GM19043 (cell line): Measurements from ENCODE around the gene RNLS.

Experiments
- ATAC-seq: cut with Tn5 transposase; IDR thresholded peaks from one replicate; pipeline ENCODE4 v1.9.1; 2021; ENCODE audit warnings: low read depth; ENCODE audit not compliant: unreplicated experiment

Gene RNLS

DNA sequence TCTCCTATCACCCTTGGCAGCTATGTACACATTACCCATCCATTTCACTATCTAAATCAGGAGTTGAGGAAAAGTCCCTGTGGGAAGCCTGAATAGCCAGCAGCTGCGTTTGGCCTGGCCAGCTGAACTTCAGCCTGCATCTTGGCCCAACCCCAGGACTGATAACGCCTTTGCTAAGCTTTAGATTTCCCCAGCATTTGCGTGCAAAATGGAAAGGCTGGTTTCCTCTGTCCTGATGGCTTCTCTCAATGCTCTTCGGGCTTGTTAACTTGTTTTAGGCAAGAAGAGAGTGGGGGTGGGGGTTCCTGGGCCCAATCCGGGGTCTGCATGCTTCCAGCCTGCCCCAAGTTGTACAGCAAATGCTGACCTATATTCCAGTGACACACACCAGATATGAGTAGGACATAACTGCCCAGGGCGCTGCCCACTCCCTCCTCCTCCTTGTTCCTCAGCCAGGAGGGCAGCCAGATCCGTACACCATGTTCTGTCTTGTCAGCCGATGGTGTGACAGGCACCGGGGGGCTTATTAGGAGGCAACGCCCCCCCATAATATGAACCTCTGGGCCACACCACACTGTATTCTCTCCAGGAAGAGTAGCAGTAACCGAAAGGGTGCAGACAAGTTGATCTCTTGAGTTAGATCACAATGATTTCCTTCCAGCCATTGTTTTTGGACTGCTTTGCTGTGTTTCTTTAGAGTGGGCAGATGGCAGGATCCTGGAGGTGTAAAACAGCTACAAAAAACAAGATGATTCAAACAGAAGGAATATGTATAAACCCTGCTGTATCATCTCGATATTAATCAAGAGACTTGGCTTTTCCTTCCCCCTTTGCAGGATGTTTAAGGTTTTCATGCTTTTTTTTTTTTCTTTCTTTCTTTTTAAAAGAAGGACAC is 339.0 kb downstream of the RNLS start:
- ATAC-seq, result no peak

DNA sequence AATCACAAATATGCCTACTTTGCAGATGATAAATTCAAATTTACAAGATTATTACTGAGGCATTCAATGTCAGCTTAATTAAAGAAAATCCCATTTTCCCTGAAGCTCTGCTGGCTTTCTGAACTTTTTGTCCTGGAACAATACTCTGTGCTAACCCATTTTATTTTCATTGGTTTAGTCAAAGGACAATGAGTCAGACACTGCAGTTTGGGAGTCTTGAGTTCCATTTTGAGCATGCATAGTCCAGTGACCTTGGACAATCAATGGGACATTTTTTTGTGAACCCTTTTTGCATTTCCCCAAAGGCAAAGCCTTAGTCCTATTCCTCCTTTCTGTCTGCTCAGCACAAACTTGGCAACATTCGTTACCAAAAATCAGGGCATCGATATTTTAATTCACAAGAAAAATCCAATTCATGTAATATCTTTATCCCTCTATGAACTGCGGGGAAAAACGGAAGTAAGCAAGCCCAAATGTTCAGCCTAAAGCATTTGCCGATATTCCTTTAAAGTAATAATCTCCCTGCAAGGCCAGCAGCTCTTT is 339.8 kb downstream of the RNLS start:
- no peak for ATAC-seq

DNA sequence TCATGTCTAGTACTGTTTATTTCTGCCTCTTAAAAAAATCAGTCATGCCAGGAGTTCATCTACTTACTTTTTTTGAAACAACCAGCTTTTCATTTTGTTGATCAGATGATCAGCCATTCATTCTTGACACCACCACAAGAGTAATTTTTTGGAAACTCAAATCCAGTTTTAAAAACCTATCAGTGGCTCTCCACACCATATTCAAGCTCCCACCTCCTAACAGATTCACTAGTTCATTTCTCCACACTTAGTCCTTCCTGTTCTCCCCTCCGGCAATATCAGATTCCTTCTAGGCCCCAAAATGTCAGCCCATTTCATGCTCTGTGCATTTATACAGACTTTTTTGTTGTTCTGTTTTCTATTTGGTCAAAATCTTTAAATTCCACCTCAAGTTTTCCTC is 341.6 kb downstream of the RNLS start:
- ATAC-seq, result no peak

DNA sequence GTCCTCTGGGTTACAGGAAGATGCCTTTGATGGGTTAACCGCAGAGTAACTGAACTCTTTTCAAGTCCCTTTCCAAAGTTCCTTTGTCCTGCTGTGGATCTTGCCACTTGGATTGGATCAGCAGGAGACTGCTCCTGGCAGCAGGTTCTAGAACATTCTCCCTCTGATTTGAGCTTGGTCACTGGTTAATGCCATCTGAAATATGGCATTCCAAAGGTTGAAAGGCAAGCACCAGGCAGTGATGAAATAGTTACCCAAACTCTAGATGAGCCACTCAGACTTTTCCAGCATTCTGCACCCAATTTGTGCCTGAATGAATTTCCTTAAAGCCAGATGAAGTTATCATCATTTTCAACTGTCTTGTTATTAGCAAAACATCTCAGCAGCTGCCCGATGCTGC is 343.9 kb downstream of the RNLS start:
- no peak for ATAC-seq

DNA sequence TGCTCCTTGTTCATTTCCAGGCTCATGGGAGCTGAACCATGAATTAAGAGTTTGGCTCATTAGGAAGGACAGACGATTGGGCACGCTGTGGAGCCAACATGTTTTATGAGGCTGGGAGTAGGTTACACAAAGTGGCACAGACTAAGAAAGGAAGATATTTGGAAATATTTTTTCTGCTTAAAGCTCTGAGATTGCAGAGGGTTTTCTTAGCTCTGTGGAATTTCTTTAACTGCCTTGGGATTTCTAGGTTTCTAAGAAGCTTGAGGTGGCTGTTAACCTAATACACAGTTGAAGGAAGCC is 344.6 kb downstream of the RNLS start:
- ATAC-seq, result no peak

DNA sequence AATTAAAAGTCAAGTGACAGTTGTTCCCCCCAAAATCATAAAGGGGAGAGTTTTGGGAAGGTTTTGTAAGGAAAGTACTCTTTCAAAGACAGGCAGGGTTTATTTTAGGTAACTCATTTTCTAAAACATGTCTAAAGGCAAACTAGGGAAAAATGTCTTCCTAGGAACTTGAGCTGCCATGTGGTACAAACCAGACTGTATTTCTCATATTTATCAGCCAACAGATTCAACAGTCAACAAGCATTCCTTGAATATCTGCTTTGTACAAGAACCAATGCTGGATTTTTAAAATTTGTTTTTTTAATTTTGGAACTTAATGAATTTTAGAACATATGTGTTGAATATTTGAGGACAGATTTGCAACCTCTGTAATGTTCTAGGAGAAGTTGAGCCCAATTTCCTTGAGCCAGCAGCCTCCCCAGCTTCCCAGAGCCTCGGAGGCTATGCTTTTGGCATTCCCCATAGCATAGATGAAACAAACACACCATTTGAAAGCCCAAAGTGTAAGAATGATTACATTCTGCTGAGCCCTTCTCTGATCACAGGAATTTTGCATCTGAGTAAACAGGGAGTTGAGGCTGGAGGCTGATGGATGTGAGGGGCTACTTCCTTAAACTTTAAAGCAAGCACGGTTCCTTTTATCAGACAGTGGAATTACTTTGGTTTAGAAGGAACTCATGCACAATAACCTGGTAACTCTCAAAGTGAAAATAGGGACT is 345.1 kb downstream of the RNLS start:
- no peak for ATAC-seq

DNA sequence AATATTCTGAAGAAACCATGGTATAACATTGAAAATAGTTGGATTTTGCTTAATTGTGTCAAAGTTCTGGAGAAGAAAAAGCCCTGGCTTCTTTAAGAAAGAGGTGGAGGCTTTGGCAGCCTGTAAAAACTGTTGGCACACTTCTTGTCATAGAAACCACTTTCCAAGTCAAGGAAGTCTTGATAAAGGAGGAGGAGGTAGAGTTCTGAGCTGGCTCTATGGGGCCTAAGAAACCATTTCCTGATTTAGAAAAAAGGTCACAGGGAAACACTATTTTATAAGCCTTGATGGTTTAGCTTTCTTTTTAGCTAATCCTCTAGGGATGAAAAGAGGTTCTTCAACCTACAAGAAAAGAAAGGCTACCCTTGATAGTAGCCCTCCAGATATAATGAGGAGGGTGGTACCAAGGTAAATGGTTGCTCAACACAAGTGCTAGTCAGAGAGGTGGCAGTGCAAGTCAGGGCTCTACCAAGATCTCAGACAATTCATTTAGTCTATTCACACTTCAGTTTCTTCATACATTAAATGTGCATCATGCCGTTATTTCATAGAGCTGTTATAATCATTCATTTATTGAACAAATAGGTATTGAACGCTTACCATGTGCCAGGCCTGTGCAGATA is 346.9 kb downstream of the RNLS start:
- ATAC-seq, result no peak

DNA sequence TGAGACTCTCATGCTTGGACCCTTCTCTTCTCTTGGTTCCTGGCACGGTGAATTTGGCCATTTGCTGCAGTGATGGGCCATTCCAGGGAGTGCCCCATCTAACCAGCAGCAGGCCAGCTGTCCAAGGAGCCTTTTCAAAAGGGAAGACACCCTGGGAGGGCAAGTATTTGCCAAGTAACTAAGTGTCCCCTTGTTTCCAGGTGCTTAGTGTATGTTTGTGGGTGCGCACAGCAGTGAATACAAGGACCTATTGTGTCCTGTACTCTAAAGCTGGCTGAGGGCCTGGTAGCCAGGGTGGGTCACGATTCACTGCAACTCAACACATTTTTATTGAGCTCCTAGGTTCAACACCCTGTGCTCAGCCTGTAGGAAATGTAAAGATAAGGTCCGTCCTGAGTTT is 348.8 kb downstream of the RNLS start:
- no peak for ATAC-seq

DNA sequence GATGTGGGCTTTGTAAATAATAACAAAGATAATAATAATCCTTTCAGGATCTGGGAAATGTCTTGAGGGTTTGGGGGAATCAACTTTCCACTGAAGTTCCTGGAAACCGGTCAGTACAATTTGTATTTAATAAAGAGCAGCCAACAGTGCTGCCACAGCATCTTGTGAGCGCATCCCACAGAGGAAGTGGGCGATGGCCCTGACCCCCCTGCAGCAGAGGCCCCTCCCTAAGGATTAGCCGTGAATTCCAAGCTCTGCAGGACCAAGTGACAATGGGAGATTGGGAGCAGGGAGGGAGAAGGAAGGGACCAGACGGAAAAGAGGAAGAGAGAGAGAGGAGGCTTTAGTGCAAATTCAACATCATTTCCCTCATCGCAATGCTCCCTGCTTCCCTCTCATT is 349.2 kb downstream of the RNLS start:
- ATAC-seq, result no peak

DNA sequence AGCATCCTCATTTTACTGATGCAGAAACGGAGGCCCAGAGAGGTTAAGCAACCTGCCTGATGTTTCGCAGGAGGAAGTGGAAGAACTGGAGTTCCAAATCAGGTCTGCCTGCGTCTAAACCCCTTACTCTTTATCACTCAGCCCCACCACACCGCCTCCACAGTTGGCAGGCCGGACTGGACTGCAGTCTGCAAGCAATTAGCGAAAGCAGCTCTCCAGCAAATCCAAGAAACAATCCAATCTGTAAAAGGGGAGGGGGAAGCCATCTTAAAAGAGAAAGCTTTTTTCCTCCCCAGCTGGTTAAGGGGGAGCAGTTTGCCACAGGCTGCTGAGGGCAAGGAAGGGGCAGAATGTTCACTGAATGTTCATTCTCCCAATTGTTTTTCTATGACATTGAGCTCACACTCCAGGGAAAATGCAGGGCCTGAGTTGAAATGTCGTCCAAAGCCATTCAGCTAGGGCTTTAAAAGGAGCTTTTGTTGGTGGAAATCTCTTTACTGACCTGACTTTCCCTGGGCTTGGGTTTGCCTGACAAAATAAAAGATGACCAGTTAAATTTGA is 350.1 kb downstream of the RNLS start:
- ATAC-seq, result no peak

DNA sequence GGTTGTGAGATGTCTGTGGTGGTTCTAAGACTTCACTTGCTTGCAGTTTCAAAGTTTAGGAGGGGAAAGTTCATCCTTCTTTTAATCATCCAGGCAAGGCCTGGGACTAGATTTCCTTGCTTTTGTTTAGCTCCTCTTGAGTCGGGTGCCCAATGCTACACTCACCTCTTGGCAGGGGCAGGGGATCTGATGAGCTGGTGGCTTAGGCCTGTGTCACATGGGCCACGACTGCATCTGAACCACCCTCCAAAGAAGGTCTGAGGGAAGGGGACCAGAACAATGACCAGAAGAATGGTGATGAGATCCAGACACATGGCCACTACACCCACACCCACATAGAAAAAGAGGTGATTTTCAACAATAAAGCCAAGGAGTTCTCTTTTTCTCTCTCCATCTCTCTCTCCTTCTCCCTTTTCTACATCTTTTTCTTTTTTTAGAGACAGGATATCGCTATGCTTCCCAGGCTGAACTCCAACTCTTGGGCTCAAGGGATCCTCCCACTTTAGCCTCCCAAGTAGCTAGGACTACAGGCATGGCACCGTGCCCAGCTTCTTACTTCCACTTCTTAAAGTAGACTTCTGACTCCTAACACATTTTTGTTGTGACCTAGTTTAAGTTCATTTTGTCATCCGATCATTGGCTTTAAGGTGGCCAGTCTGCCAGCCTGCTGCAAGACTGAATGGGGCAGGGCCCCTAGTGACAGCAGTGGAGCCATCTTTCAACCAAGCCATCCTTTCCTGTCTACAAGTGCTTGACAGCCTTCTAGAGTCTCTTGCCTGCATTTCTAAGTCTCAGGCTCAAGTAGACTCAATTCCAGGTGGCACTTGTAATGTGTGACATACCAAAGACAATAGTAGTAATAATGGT is 350.9 kb downstream of the RNLS start:
- ATAC-seq, result no peak

DNA sequence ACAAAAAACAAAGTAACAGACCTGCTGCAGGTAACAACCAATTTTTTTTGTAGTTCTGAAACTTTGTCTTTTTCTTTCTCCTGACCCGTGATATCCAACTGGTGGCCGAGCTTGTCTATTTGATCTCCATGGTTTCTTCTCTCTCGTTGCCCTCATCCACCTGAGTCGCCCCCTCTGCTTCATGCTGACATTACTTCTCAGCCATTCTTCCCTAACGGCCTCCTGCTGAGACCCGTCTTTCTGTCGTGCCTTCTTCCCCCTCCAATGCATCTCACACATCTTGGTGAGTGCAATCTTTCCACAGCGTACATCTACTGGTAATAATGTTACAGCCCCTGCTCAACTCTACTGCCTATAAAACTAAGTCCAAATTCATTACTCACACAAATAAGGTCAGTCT is 352.9 kb downstream of the RNLS start:
- ATAC-seq, result no peak

DNA sequence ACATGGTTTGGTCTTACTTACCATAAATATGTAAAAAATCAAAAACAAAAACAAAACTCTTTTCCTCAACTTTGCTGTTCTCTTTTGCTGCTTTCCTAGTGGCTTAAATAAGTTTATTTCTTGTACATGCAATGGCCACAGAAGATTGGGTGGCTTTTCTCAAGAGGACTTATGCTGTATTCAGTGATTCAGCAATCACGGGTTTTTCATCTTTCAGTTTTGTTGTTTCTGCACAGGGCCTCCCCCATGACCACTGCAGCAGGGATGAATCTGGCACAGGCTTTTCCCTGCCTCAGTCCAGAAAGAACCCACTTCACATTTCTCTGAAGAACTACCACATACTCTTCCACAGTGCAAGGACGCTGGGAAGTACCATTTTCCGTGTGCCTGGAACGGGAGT is 355.0 kb downstream of the RNLS start:
- no peak for ATAC-seq

DNA sequence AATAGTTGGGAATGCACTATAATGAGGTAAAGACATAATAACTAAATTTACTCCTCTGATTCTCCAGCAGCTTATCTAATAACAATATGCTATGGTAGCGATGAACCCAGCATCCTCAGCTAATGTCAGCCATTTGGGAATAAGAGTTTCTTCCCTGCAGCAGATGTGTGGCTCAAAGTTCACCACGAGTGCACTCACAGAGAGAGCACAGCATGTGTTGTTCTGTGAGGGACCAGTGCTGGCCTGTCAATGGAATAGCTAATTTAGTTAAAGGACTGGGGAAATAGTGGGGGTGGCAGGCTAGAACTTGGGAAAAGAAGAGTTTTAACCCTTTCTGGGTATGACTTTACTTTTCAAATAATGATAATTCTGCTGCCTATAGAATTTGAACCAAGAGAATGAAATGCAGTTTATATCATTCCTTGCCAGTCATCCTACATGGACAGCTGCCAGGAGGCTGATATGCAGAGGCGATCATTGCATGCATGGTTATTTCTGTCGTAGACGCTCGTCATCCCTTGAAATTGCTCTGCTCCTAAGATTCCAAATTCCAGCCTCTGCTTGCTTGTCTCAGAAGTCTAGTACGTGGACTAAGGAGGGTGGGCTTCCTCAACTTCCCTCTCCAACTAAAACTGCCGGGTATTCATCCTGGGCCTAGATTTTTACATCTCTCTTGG is 355.6 kb downstream of the RNLS start:
- ATAC-seq, result no peak

DNA sequence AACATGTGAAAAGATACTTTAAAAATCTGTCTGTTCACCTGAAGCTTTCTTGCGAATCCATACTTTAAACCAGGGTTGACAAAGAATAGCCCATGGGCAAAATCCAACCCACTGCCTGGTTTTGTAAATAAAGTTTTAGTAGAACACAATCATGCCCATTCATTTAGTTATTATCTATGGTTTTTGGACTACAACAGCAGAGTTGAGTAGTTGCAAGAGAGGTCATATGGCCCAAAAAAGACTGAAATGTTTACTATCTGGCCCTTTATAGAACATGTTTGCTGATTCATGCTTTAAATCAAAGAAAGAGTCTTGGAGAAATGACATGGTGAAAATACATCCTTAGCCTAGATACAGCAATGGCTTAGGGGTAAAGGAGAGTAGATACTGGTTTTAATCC is 356.2 kb downstream of the RNLS start:
- ATAC-seq, result no peak

DNA sequence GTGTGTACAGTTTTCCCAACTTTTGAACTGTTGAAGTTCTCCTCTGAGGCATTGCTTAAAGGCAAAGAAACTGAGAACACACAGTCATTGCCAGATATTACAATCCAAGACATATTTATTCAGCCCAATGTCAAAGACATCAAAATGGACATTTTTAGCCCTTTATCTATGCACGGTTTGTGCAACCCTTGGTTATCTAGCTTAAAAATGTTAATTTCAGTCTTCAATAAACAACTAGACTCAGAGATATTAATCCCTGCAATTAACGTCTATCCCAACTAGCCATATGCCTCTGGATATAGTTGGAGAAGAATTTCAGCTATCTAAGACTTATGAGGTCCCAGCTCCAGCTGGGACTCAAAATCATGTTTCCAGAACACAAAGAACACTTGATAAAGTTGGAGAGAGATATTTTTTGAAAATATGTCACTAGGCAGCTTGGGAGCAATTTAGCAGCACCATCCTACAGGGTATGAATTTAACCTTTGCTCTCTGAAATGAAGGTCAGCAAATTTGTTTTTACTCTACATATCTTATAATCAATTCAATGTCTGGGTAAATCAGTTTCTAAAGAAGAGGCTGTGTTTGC is 357.0 kb downstream of the RNLS start:
- no peak for ATAC-seq
